GM13976 (cell line): Measurements from ENCODE around the gene ZNF385D.

Experiments
- DNase-seq: peaks from one replicate; pipeline ENCODE4 v3.0.0; 2012; ENCODE audit warnings: low spot score
- in situ Hi-C: fragments of 300-500 bp; cut with MboI; formaldehyde crosslinking; loops from one replicate; pipeline ENCODE4 v1.12.0; 2022; ENCODE audit warnings: low sequenced_read_pairs, mixed read lengths, inconsistent platforms; ENCODE audit not compliant: unreplicated experiment
- TF ChIP-seq, protein P1 (sequence below): IDR thresholded peaks from 2 replicates; pipeline ENCODE4 v1.5.1; 2012; ENCODE audit warnings: borderline replicate concordance, mild to moderate bottlenecking; ENCODE audit not compliant: insufficient read depth; ENCODE audit errors: extremely low read depth, missing control alignments, control extremely low read depth

The ZNF385D gene

DNA sequence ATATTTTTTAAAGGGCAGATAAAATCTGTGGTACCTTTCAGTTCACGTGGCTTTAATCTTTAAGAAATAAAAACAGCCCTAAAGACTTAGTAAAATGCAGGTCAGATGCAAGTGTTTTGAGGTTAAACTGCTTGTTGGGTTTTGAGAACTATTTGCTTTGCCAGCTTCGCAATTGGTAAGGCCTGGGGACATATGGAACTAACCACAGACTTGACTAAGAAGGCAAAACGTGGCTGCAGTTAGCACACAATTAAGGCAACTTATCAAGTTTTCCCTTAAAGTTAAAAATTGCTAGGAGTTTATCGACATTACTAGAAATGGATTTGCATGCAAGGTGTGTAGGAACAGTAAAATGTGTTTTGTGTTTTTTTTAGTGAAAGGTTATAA lies 206.9 kb downstream of the ZNF385D start:
- in situ Hi-C loops, result no loop called here
- TF ChIP-seq, protein P1, sequence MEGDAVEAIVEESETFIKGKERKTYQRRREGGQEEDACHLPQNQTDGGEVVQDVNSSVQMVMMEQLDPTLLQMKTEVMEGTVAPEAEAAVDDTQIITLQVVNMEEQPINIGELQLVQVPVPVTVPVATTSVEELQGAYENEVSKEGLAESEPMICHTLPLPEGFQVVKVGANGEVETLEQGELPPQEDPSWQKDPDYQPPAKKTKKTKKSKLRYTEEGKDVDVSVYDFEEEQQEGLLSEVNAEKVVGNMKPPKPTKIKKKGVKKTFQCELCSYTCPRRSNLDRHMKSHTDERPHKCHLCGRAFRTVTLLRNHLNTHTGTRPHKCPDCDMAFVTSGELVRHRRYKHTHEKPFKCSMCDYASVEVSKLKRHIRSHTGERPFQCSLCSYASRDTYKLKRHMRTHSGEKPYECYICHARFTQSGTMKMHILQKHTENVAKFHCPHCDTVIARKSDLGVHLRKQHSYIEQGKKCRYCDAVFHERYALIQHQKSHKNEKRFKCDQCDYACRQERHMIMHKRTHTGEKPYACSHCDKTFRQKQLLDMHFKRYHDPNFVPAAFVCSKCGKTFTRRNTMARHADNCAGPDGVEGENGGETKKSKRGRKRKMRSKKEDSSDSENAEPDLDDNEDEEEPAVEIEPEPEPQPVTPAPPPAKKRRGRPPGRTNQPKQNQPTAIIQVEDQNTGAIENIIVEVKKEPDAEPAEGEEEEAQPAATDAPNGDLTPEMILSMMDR, result no peak

DNA sequence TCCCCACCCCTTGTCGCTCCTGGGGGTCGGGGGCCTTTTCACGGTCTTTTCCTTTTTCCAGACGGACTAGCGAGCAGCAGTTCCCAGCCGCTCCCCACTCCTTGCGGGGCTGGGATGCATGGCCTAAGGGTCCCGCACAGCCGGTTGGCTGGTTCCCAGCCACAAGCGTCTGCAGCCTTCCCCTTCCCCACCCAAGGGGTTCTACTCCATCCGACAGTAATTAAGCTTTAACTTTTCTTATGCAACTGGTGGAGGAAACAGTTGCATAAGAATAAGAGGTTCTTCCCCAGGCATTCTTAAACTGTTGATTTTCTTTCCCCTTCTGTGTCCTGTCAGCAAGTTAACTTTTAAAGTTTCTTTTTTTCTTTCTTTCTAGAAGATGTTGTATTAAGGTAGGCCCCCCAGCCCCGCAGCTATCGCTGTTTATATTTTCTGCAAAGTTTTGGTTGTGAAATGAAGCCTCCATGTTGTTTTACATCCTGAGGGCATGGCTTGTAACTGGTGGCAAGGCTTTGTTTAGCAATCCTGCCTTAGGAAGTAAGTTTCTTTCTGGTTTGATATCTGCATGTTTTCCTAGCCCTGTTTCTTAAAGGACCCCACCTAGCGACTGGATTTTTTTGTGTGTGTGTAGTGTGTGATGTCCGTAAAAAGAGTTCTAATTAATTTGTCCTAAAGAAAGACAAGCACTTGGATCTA lies 207.5 kb downstream of the ZNF385D start:
- DNase-seq, result no peak
- in situ Hi-C loops, result no loop called here
- TF ChIP-seq, protein P1, result no peak

More for the DNA sequence above, 206.9 kb downstream of the ZNF385D start:
- no peak for DNase-seq

DNA sequence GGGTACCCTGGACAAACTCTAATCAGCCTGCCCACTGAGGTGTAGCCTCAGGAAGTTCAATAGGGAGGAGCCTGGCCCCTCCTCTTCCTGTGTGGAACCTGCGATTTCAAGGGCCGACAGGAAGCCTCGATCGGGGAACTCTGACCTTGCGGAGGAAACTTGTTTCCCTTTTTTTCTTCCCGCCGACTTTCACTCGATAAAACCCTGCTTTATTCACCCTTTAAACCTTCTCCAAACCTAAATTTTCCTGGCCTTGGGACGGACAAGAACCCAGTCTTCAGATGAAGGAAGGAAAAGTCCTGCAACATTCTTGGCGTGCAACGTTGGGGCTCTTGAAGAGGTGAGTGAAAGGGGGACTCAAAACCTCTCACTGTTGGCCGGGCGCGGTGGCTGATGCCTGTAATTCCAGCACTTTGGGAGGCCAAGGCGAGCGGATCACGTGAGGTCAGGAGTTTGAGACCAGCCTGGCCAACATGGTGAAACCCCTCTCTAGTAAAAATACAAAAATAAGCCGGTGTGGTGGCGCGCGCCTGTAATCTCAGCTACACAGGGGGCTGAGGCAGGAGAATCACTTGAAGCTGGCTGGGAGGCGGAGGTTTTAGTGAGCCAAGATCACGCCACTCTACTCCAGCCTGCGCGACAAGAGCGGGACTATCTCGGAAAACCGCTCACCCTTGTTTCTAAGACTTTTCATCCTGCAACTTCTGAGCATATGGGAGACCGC lies 208.2 kb downstream of the ZNF385D start:
- TF ChIP-seq, protein P1, result no peak
- in situ Hi-C loops, result no loop called here
- DNase-seq, result no peak

DNA sequence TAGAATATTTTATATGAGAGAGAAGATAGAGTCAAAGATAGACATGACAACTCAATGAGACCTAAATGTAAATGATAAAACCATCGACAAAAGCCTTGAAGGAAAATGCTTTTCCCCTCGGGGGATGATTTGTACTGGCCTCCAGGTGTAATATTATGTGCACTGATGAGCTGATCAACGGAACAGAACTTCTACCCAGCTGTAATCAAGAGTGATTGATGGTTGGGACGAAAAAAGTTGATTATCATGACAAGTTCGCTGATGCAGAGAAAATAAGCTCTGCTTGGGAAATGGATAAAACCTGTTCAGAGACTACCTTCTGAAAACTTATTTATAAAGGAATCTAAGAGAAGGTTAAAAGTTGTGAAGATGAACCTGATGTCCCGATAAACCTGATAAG lies 210.7 kb downstream of the ZNF385D start:
- in situ Hi-C loops, result no loop called here
- TF ChIP-seq, protein P1, result no peak
- no peak for DNase-seq

DNA sequence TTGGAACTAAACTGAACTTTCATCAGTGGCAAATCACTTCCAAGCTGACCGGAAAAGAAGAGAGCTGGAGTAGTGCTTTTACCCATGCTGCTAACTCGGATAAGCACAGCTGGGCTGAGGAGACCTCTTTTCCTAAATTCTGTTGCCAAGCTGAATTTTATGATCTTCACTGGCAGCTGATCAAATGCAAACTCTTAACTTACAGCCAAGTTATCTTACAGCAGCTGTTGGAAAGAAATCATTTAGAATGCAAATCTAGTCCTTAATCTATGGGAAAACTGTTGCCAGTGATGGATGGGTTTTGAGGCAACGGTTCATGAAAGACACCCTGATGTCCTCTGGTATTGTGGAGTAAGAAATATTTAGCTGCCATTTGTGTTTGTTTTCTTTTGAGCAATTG lies 216.5 kb downstream of the ZNF385D start:
- TF ChIP-seq, protein P1, result no peak
- no peak for DNase-seq
- in situ Hi-C loops, result no loop called here

DNA sequence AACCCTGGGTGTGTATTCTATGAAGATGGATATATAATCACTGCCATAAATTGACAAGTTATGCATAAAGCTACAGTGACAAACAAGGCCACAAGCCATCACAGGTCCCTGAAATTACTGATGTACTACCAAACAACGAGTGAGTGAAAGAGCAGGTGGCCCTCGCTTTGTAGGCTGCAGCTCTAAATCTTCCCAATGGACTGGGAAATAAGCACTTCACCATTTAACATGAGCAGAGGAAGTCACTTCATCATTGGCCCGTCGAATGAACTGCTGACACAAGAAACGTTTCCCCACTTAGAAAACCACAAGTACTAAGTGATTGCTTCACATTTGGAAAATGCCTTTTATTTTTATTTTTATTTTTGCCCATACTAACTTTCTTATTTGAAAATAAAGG lies 218.0 kb downstream of the ZNF385D start:
- DNase-seq, result no peak

More for the DNA sequence above, 218.0 kb downstream of the ZNF385D start:
- in situ Hi-C loops, result no loop called here
- TF ChIP-seq, protein P1, result no peak
